GM12878 (cell line): ENCODE results near the gene TNFRSF1B. TPM values are rescaled to one million over a fixed set of nuclear protein-coding genes. Genes with fewer than 3 reads are reported as not detected.

Source experiments
- ATAC-seq: fragments of 200-7000 bp; cut with Tn5 transposase; 3 replicates; pipeline ENCODE4 v1.9.1; 2020; ENCODE audit warnings: mild to moderate bottlenecking, moderate library complexity
- BruUV-seq: library from RNA; stranded (reverse); fragments of 400-500 nt; replicated peaks from 2 replicates; lab custom pipeline; 2021; lab: Mats Ljungman, UMichigan
- CTCF ChIA-PET: fragments of 300-600 bp; sonication (Branson Sonifier 250); formaldehyde crosslinking; extraction: SDS; loops from one replicate; lab custom pipeline; 2021; ENCODE audit warnings: inconsistent platforms; lab: Yijun Ruan, JAX
- POLR2A ChIA-PET: fragments of 350-600 bp; formaldehyde crosslinking; extraction: SDS; loops from one replicate; lab custom pipeline; 2021; ENCODE audit warnings: inconsistent platforms; lab: Charles Lee
- RAD21 ChIA-PET: fragments of 300-600 bp; sonication (Branson Sonifier 250); formaldehyde crosslinking; loops from one replicate; lab custom pipeline; 2023; ENCODE audit warnings: antibody characterized with exemption; ENCODE audit not compliant: unreplicated experiment; lab: Charles Lee
- SMC1A ChIA-PET: fragments of 300-600 bp; sonication (Branson Sonifier 250); formaldehyde crosslinking; loops from one replicate; lab custom pipeline; 2023; ENCODE audit not compliant: unreplicated experiment, uncharacterized antibody; lab: Charles Lee
- DNase-seq: peaks from one replicate; pipeline ENCODE4 v3.0.0-alpha.2; 2011; ENCODE audit warnings: low read depth, low spot score
- FAIRE-seq: peaks from 3 replicates; lab custom pipeline; 2011; peaks lifted over from hg19 to GRCh38; lab: Jason Lieb, UNC
- H2AFZ ChIP-seq: 2 replicates; pipeline ENCODE4 v1.6.0; 2011; ENCODE audit warnings: low read depth, low read length, control low read depth; ENCODE audit not compliant: control insufficient read depth
- H3K27ac ChIP-seq: 2 replicates; pipeline ENCODE4 v1.5.1; 2011; ENCODE audit warnings: control low read depth; ENCODE audit not compliant: control insufficient read depth, insufficient read depth
- H3K27me3 ChIP-seq, 2 experiments: replicated peaks in 1 of 2; 2 replicates each; pipeline versions ENCODE4 v1.6.0 to v1.6.1; 2011; ENCODE audit warnings: low read length in 1 of 2; ENCODE audit not compliant: control insufficient read depth in 2 of 2, insufficient read depth in 2 of 2
- H3K36me3 ChIP-seq, 2 experiments: 2 replicates each; pipeline ENCODE4 v1.5.1; 2011; ENCODE audit warnings: low read length in 1 of 2; ENCODE audit not compliant: control insufficient read depth in 2 of 2, insufficient read depth in 2 of 2
- H3K4me1 ChIP-seq: 2 replicates; pipeline ENCODE4 v1.6.1; 2011; ENCODE audit warnings: mild to moderate bottlenecking, low read length, moderate library complexity, mixed read lengths; ENCODE audit not compliant: control insufficient read depth, insufficient read depth
- H3K4me2 ChIP-seq: 2 replicates; pipeline ENCODE4 v1.6.0; 2011; ENCODE audit warnings: control low read depth; ENCODE audit not compliant: control insufficient read depth, insufficient read depth
- H3K4me3 ChIP-seq: fragments of 200-600 bp; sonication (generic); 2 replicates; pipeline ENCODE4 v1.5.1; 2016
- H3K79me2 ChIP-seq: 2 replicates; pipeline ENCODE4 v1.6.0; 2011; ENCODE audit warnings: low read length; ENCODE audit not compliant: control insufficient read depth, insufficient read depth
- H3K9ac ChIP-seq: 2 replicates; pipeline ENCODE4 v1.8.0; 2011; ENCODE audit warnings: low read length, control low read depth, mixed read lengths; ENCODE audit not compliant: control insufficient read depth, insufficient read depth
- H3K9me3 ChIP-seq: replicated peaks from 3 replicates; pipeline ENCODE4 v1.5.1; 2011; ENCODE audit warnings: mild to moderate bottlenecking, low read length; ENCODE audit not compliant: control insufficient read depth, insufficient read depth
- H4K20me1 ChIP-seq: 2 replicates; pipeline ENCODE4 v1.6.0; 2011; ENCODE audit not compliant: control insufficient read depth, insufficient read depth
- PAX5 ChIP-seq: IDR thresholded peaks from 2 replicates; pipeline ENCODE4 v1.6.1; 2011; ENCODE audit warnings: low read depth, low read length, borderline replicate concordance
- RCOR1 ChIP-seq: conservative IDR thresholded peaks from 2 replicates; pipeline ENCODE4 v1.6.1; 2012; ENCODE audit warnings: low read depth, low read length, improper control_type of control experiment
- SMARCA5 ChIP-seq: fragments of 450-650 bp; IDR thresholded peaks from 2 replicates; pipeline ENCODE4 v1.6.1; 2017; ENCODE audit warnings: mild to moderate bottlenecking
- YBX1 ChIP-seq: fragments of 450-650 bp; IDR thresholded peaks from 2 replicates; pipeline ENCODE4 v1.6.1; 2016; ENCODE audit warnings: antibody characterized with exemption
- ZNF384 ChIP-seq: IDR thresholded peaks from 2 replicates; pipeline ENCODE4 v1.6.1; 2012; ENCODE audit warnings: low read depth, mild to moderate bottlenecking, low read length, improper control_type of control experiment, borderline replicate concordance
- WGBS: methylation state at CpG from one replicate; pipeline ENCODE4 v1.1.6; 2016; ENCODE audit warnings: low lambda C conversion rate; ENCODE audit not compliant: insufficient replicate concordance, insufficient coverage; ENCODE audit errors: missing lambda C conversion rate; 5-methylcytosine and 5-hydroxymethylcytosine counted together
- in situ Hi-C: fragments of 300-500 bp; cut with MboI; formaldehyde crosslinking; loops from 9 replicates; pipeline ENCODE4 v1.14.3; 2018; ENCODE audit warnings: mixed read lengths
- intact Hi-C: fragments of 100-400 bp; cut with micrococcal nuclease; formaldehyde crosslinking; loops from one replicate; pipeline ENCODE4 v1.14.2; 2022; ENCODE audit not compliant: unreplicated experiment
- polyA plus RNA-seq, 11 experiments: library from polyadenylated mRNA; depleted of rRNA in 4 of 11; unstranded in 6 of 11; stranded (reverse) in 5 of 11; fragments of >200 nt; fragmentation: Nextera tagmentation in 4 of 11; fragmentation: Illumina TruSeq in 1 of 11; extraction: Ambion mirVana in 4 of 11; extraction: Trizol in 1 of 11; gene quantifications; 1 replicate in 1 of 11; 2 replicates in 10 of 11; pipeline versions ENCODE4 v1.2.1 to v1.2.3, GENCODE V29; 2011 to 2016; ENCODE audit warnings: inconsistent platforms in 2 of 11, missing spikeins in 2 of 11, low read depth in 1 of 11
- total RNA-seq, 4 experiments: library from RNA; depleted of rRNA in 3 of 4; stranded (reverse); fragments of >200 nt in 3 of 4; fragmentation: Illumina TruSeq in 1 of 4; extraction: Trizol in 1 of 4; gene quantifications; 2 replicates each; pipeline versions ENCODE4 v1.2.1 to v1.2.3, GENCODE V29; 2013 to 2021

The TNFRSF1B gene
- total and polyA plus RNA-seq, 10 of the 15 experiments (the other 5 are each of a cell fraction or from before 2014, with no cell fraction given), result 10.1 to 87.2 (median 37.3) TPM

DNA sequence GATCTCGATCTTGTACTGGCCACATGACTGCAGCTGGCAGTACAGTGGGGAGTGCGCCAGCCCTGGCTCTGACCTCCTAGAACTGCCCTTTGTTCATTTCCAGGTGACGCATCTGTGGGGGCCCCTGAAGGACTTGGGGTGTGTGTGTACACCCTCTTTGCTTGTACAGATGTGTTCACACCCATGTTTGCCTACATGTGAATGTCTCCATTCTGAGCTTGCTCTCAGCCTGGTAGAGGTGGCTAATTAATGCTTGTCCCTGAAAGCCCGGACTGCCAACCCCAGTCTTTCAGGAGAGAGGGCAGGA, 19.8 kb downstream of the TNFRSF1B start (continued):
- no peak for TF ChIP-seq ZNF384
- no peak for TF ChIP-seq YBX1
- TF ChIP-seq, all 136 proteins: peak for 0

DNA sequence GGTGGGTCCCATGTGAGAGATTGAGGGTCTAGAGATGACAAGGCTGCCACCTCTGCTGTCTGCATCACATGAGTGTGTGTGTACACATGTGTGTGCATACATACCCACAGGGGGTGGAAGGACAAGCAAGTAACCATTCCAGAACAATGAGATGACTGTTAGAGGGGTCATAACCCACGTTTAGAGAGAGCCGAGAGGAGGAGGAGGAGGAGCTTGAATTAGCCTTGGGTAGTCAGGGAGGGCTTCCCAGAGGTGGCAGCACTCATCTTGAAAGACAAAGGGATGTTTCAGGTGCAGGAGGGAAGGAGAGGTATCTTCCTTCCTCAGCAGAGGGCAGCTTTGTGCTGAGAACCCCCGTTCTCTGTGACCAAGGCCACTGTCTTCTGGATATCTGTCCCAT, 21.3 kb downstream of the TNFRSF1B start:
- H3K9ac ChIP-seq, result no peak overlapping the region
- DNase-seq, result no peak
- in situ Hi-C loops, result no loop called here
- H3K36me3 ChIP-seq, result peaks cover 9 to 26% of the 10 kb centered on the region in 2 experiments; a peak in 3 of 4 replicates
- no peak overlapping the region for H2AFZ ChIP-seq
- H3K27me3 ChIP-seq, result no peaks in the 10 kb centered on the region
- H3K27ac ChIP-seq, result no peak overlapping the region
- TF ChIP-seq RCOR1, result no peak
- TF ChIP-seq, all 136 proteins: peak for 0
- no TSS peak for BruUV-seq
- intact Hi-C loops, result no loop called here
- ChIA-PET CTCF (interaction anchor here (1.9 kb wide), 1 partner anchor 63 kb away, joined by 8 read pairs; no protein-coding TSS in a partner anchor), SMC1A (interaction anchor here (1.4 to 1.5 kb wide), 2 partner anchors 20 to 63 kb away, joined by 3 to 6 read pairs; no protein-coding TSS in a partner anchor), RAD21 (interaction anchor here (1.1 kb wide), 1 partner anchor 14 kb away, joined by 4 read pairs; no protein-coding TSS in a partner anchor), POLR2A (no interaction called here)
- Histone ChIP-seq H3K4me2 (no peak overlapping the region), H3K4me3 (no peak overlapping the region), H4K20me1 (peaks cover 9% of the 10 kb centered on the region; the same call in 1 of the 2 replicates), H3K4me1 (peaks cover 9% of the 10 kb centered on the region), H3K79me2 (peaks cover 33% of the 10 kb centered on the region), H3K9me3 (no peaks in the 10 kb centered on the region)
- no peak for ATAC-seq
- no peak for FAIRE-seq
- WGBS, result 89% methylated on average over 3 of the region's 3 CpGs

DNA sequence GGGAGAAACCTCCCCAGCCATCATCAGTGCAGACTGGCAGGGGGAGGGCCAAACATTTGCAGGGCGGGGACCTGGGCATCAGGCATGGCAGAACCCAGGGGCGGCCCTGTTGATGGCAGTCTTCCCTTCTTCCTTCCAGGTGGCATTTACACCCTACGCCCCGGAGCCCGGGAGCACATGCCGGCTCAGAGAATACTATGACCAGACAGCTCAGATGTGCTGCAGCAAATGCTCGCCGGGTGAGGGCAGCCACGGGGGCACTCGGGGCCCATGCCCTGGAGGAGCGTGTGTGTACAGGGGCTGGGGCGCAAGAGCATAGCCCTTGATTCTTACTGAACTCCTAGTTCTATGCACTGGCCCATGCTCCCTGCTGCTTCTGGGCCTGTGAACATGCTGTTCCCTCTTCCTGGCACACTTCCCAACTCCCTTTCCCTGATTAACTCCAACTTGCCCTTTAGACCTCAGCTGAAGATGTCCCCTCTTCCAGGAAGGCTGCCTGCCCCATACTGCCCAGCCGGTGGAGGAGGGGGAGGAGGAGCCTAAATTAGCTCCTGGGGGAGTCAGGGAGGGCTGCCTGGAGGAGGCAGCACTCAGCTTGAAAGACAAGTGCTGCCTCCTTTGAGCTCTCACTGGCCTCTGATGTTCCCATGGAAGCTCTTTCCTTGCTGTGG, 22.0 kb downstream of the TNFRSF1B start:
- no peaks in the 10 kb centered on the region for H3K27me3 ChIP-seq
- CTCF ChIA-PET, result interaction anchor here (1.9 kb wide), 1 partner anchor 64 kb away, joined by 8 read pairs; no protein-coding TSS in a partner anchor

More for the DNA sequence above, 22.0 kb downstream of the TNFRSF1B start:
- Histone ChIP-seq H3K9me3 (no peaks in the 10 kb centered on the region), H4K20me1 (peaks cover 9% of the 10 kb centered on the region; the same call in 1 of the 2 replicates), H3K79me2 (peaks cover 33% of the 10 kb centered on the region), H3K4me1 (peaks cover 7% of the 10 kb centered on the region), H3K4me3 (no peak overlapping the region), H3K4me2 (no peak overlapping the region), H3K9ac (no peak overlapping the region), H2AFZ (no peak overlapping the region), H3K27ac (no peak overlapping the region), H3K36me3 (peaks cover 14 to 26% of the 10 kb centered on the region in 2 experiments; a peak in 3 of 4 replicates)
- DNase-seq (no peak), ATAC-seq (no peak), FAIRE-seq (no peak)
- ChIA-PET SMC1A (interaction anchor here (1.5 kb wide), 1 partner anchor 64 kb away, joined by 6 read pairs; no protein-coding TSS in a partner anchor), POLR2A (interaction anchor here (1.0 kb wide), 1 partner anchor 27 kb away, joined by 3 read pairs; no protein-coding TSS in a partner anchor), RAD21 (interaction anchor here (1.1 kb wide), 1 partner anchor 15 kb away, joined by 4 read pairs; no protein-coding TSS in a partner anchor)
- in situ Hi-C loops, result no loop called here
- BruUV-seq, result no TSS peak
- TF ChIP-seq PAX5, result no peak
- peak; percentile 73; the same call in 1 of the 2 replicates for TF ChIP-seq SMARCA5
- intact Hi-C loops, result no loop called here
- WGBS, result 86% methylated on average over 13 of the region's 13 CpGs
